NCI-H2196 treated with DMSO at 0.1 percent for 48 hours (cell line): ENCODE data around the gene TRMT2B.
A peak's percentile ranks its signal among the peaks of the same experiment; 100 is the strongest.
"Not testable (repeated sequence)": the region's sequence is repeated elsewhere in the genome, so short reads cannot be mapped to it uniquely, and the experiment has no call there.

Experiments
- DNase-seq: peaks from one replicate; lab custom pipeline; 2025; ENCODE audit not compliant: unreplicated experiment; lab: John Stamatoyannopoulos, UW

TRMT2B gene, protein sequence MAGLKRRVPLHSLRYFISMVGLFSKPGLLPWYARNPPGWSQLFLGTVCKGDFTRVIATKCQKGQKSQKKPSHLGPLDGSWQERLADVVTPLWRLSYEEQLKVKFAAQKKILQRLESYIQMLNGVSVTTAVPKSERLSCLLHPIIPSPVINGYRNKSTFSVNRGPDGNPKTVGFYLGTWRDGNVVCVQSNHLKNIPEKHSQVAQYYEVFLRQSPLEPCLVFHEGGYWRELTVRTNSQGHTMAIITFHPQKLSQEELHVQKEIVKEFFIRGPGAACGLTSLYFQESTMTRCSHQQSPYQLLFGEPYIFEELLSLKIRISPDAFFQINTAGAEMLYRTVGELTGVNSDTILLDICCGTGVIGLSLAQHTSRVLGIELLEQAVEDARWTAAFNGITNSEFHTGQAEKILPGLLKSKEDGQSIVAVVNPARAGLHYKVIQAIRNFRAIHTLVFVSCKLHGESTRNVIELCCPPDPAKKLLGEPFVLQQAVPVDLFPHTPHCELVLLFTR

DNA sequence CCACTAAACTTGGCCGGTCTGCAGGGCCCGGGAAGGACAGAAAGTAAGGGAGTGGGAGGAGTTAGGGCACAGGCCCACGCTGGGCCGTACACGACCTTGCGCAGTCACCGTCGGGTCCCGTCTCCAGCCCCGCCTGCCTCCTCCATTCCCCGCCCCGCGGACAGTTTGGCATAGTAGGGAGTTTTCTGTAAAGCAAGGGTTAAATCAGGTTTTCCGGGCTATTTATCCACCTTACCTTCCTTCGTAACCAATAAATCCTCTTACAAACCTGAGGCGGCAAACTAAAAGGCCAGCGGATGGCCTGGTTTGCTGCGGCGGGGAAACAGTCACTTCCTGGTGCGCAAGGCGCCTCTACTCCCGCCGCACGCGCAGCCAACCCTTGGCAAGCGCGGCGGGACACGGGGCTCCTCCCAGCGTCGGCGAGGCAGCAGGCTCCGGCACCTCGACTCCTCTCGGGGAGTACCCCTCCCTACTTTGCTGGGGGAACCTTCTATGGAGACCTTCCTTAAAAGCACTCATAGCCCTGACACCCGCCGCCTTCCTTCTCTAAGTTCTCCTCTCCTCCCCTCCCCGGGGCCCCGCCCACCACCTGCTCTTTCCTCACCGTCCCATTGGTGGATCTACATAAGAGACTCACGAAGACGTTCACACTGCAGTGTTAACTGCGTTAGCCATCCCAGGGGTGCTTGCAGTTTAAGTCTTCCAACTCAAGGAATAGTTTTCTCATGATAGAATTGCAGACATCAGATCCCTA is at the start of gene TRMT2B:
Gene TRMT2B (minus strand): TSS at position 563 of the 754 bp plus-strand sequence. CDS start 9,822 bp downstream, outside the sequence.
- DNase-seq = peak; percentile 27

DNA sequence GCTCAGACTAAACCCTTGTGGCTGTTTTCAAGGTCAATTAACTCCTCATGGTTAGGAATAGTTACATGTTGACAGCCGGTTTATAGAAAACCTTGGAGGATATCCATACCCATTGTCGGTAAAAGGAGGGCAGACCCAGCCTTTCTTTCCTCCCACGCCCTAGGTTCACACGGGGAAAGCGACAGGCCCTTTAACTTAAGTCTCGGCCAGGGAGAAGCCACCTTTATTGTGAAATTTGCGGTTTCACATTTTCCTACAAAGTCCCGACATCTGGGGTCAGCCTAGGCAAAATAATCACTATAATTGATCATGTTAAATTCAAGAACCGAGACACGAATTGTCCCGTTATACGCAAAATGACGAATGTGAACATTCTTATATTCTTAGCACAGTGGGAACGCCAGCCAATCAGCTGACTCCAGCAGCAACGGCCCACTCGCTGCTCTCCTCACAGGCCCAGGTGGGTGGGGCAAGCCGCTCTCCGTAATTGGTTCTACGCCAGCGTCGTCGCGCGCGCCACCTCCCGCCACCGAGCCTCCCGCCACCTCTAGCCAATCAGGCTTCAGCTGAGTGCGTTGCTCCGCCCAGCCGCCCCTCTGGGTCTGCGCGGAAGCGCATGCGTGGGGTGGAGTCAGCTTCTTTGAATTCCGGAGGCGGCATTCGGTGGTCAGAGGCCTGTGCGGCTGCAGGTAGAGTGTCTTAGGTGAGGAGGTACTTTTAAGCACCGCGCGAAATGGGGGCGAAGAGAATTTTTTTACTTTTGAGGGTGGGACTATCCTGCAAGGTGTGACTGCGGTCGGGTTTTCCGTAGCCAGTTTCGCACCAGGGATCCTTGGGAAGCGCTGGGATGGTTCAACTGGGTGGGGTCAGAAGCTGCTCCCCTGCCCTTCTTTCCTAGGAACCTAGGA is 45.9 kb upstream of the TRMT2B start, which contains the start of gene CENPI:
Gene CENPI (plus strand): TSS at position 659 of the 908 bp plus-strand sequence. CDS start 2,867 bp downstream, outside the sequence.
- peak; percentile 66 for DNase-seq

DNA sequence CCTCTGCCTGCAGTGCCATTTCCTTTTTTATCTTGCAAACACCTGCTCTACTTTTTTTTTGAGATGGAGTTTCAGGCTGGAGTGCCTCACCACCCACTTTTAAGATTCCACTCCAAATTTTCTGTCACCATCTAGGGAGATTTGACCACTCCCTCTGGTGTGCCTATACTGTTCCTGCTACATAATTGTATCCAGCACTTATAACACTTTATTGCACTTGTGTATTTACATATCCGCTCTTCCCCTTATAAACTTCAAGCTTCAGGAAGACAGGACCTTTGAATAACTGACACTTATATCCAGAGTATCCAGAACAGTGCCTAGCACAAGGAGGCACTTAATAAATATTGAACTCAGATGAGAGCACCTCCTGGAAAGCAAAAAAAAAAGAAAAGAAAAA is 39.9 kb upstream of the TRMT2B start:
- DNase-seq = no peak

DNA sequence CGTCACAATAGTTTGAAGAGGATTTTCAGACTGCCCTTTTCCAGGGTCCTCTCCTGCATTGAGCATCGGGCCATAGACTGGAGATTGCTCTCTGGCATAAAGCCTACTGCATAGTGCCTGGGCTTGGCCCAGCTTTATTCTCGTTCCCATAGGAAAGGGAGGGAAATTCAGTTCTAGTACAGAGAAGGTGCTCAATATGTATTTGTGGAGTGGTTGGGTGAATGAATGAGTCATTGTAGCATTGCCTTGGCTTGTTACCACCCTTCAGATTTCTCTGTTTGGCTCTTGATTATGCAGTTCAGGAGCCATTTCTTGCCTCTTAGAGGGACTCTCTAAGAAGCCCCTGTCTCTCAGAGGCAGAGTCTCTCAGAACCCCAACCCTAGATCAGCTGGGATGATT is 29.3 kb upstream of the TRMT2B start:
- no peak for DNase-seq

DNA sequence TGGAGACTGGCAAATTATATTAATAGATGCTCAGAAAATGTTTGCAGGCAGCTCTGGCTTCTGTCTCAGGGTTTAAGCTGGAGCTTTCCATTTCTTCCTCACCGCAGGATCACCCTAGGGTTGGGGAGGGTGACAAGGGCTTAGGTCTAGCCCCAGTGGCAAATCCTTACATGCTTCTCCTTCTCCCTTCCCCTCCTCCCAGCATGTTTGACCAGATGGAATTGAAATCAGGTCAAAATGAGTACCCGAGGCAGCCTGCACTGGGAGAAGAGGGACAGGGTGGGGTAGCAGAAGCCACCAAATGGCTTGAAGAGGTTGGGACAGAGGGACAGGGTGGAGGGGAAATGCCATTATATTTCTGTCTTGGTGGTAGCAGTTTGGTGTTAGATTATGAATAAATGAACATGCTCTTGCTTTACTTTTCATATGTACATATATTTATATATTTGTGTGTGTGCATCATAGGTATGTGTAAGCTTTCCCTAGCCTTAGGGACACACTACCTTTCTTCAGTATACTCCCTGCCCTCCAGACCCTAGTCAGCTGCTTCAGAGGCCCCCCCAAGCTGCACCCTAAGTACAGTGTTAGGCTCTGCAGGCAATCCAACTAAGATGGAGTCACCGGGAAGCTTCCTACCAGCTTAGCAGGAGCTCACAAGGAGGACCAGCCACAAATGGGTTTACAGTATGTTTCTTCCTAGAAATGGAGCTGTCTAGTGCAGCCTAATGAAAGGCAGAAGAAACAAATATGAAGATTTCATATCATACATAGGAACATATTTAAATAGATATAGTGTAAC is 28.6 kb upstream of the TRMT2B start:
- DNase-seq = no peak

DNA sequence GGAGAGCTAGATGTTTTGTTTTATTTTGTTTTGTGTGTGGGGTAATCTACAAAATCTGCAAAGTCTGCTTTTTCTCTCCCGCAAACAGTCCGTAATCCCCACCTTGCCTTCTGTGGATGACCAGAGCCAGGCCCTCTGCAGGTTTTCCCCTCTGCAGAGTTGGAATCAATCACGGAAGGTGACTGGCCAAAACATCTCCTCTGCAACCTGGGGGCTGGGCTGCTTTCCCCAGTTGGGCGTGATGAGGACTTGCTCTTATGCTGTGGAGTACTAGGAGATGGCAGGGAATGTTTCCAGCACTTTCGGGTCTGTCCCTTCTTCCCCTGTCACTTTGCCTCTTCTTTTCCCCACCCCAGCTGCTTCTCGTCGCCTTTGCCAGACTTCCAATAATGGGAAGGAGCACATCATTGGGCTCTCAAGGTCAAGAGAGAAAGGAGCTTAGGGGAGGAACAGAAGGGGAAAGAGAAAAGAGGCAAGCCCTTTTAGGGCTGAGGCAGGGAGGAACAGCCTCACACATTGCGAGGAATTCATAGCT is 27.9 kb upstream of the TRMT2B start:
- no peak for DNase-seq

DNA sequence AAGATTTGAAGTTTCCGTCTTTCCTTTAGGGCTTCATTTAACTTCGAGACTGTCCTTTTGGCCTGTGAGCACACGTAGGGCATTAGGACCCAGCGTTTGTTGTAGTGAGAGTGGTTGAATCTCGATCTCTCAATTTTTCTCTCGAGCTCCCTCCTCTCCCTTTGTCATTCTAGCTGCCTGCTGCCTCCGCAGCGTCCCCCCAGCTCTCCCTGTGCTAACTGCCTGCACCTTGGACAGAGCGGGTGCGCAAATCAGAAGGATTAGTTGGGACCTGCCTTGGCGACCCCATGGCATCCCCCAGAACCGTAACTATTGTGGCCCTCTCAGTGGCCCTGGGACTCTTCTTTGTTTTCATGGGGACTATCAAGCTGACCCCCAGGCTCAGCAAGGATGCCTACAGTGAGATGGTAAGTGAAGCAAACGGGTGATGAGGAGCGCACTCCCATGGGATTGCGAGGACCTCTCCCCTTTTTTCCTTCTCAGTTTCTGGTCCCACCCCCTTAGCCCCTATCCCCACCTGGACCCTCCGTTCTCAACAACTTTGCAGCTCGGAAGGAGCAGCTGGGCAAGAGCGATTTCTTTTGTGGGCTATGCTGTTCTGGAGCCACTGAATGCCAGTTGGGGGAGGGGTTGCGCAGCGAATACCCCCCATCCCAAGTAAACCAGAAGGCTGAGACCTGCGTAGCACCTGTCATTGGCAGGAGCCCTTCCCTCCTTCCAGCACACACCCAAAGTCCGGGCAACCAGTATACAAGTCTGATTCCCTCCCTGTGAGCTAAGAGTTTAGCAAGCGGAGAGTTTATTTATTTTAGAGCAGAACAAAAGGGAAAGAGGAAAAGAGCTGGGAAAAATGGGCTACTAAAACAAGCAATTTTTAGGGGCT is 27.0 kb upstream of the TRMT2B start, which contains the start of gene TMEM35A:
Gene TMEM35A (plus strand): TSS at position 164 of the 883 bp plus-strand sequence. CDS start 124 bp downstream, at position 288.
- no peak for DNase-seq

DNA sequence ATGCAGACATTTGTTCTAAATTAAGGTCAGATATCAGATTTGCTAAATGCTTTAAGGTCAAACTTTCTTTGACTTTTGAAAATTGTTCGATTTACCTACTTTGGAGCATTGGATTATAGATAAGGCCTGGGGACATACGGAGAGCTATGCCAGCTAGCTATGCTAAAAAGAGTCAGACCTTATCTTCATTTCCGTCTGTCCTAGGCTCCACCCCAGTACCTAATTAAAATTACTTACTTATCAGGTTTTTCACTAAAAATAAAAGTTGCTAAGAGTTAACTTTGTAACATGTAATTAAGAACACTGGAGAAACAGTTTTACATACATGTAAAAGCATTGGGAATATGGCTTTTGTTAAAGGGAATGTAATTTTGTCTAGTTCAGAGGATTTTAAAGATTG is 19.7 kb upstream of the TRMT2B start:
- no peak for DNase-seq

DNA sequence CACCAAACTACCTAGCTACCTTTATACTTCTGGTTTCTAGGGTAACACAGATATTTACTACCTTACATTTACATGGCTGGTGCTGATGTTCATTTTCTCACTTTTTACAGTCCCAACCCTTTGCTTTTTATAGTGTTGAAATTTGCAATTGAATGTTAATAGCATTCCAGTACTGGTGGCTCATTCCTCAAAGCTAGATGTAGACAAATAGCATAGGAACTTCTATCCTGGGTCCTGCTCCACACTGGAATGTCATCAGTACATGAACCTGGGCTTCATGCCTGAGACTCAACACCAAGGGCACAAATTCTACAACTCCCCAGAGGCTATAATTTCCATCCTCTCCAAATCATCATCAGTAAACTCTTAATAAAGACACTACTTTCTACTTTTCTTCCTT is 10.3 kb upstream of the TRMT2B start:
- DNase-seq = no peak

DNA sequence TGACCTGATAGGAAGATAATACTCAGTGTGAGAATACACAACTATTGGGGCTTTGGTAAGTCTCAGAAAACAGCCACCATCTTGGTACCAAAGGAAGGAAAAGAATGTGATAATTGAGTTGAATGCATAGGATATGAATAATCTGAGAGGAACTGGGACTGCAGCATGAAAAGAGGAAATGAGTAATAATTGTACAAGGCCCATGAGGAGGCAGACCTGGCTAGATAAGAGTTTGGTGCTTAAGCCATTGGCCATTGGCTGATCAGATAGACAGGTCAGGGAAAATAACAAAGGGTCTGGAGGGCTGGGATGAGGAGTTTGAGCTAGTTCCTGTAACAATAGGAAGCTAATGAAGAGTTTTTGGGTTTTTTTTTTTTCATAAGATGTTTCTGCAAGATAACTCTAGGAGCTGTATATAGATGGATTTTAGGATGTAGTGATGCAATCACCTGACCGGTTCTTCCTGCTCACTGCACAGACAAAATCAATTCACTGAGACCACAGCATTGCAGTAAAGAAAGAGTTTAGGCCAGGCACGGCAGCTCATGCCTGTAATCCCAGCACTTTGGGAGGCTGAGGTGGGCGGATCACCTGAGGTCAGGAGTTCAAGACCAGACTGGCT is 5.3 kb upstream of the TRMT2B start:
- no peak for DNase-seq

DNA sequence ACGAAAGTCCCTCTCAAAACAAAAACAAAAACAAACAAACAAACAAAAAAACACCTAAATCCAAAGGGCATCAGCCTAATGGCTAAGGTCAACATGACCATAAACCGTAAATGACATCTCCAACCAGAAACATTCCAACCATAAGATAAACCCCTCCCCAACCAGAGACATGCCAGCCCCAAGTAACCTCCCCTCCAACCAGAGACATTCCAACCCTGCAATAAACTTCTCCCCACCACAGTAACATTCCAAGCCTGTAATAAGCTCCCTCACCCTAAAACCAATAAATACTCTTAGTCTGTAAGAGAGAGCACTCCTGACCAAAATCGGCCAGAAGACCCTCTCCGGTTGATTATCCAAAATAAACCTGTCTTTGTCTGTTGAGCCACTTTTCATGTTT is 4.6 kb upstream of the TRMT2B start:
- DNase-seq = not testable (repeated sequence)

DNA sequence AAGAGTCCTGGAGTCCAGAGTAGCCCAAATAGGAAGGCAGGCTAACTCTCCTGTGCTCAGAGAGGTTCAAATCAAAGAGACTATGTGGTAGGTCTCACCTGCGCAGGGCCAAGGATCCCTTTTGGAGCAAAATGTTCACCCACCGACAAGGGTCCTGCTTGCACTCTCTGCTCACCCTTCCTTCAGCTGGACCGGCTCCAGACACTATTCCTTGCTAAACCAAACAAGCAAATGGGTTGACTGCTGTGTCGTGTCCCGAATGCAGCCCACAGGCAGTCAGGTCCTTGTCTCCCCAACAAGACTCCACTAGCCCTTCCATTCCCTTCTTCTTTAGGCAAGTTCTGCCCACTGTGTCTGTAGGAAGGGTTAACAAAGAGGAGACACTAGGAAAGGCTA is 760 bp downstream of the TRMT2B start:
- no peak for DNase-seq

DNA sequence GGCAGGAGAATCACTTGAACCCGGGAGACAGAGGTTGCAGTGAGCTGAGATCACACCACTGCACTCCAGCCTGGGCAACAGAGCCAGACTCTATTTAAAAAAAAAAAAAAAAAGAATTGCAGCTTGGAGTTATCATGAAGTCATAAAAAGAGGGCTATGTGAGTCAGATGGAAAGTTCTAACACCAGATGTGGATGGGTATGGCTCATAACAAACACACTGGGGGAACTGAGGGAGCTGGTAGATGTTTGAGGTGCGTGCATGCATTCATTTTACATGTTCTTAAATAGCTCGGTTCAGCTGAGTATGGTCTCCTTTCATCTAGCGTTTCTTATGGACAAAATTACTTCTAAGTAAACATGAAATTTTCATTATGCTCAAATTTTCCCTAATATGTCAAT is 11.7 kb downstream of the TRMT2B start:
- DNase-seq = no peak

DNA sequence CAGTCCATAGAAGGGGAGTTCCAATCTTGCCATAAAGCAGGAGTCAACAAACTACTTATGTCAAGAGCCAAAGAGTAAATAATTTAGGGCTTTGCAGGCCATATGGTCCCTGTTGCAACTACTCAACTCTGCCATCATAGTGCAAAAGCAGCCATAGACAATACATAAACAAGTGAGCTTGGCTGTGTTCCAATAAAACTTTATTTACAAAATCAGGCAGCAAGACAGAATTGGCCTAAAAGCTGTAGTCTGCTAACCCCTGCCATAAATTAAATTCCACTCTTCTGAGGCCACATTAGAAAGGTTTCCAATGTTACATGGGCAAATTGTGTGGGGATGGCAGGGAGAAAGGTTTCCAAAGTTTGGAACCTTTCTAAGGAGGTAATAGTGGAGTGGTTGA is 14.7 kb downstream of the TRMT2B start:
- DNase-seq = no peak

DNA sequence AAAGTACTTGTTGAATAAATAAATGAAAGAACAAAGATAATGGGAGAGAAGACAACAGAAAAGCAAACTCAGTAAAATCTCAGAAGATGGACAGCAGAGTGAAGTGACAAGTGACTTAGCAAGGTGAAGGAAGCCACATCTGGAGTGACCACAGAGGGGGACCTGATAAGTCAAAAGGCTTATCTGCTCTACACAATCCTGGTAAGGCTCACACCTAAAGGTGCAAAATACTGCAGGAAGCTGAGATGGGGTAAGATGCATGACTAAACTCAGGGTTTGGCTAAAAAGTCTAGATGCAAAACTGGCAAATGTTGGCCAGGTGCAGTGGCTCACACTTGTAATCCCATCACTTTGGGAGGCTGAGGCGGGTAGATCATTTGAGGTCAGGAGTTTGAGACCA is 22.2 kb downstream of the TRMT2B start:
- no peak for DNase-seq

DNA sequence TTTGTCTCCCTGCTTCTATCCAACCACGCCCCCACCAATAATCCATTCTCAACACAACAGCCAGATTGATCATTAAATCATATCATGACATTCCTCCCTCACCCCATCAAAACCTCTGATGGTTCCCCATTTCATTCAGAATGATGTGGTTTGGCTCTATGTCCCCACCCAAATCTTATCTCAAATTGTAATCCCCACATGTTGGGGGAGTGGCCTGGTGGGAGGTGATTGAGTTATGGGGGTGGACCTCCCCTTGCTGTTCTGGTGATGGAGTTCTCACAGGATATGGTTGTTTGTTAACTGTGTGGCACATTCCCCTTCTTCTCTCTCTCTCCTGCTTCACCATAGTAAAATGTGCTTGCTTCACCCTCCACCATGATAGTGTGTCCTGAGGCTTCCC is 23.3 kb downstream of the TRMT2B start:
- no peak for DNase-seq

DNA sequence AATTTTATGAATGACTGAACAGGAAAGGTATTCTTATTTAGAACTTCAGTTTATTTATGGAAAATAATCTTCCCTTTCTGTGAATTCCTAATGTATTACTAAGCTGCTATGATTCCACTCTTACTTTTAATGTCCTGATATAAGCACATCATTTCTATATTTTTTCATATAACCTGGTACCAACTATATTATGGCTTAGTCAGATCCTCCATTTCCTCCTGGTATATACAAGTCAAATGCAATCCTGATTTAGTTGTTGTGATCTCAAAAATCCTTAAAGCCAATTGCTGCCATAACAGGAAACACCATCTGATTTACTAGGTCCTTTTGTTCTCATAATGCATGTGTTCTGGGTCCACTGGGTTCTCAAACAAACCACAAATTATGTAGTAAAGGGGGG is 26.8 kb downstream of the TRMT2B start:
- DNase-seq = no peak

DNA sequence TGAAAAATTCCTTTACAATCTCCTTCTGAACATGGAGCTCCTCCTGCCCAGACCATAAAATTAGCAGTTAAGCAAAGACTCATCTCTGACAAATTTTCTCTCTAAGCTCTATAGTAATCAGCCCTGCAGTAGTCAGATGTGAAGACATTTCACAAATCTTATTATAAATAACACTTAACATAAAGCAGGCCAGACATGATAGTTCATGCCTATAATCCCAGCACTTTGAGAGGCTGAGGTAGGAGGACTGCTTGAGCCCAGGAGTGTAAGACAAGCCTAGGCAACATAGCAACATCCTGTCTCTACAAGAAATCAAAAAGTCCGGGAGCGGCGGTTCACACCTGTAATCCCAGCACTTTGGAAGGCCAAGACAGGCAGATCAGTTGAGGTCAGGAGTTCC is 29.9 kb downstream of the TRMT2B start:
- no peak for DNase-seq
